Activated CD4-positive, alpha-beta T cell treated with anti-CD3 and anti-CD28 coated beads, Interleukin-2, amount 50 U/mL, for 24 hours (primary cell): ENCODE measurements around the gene PLPPR1.
"Not testable (repeated sequence)": the region's sequence is repeated elsewhere in the genome, so short reads cannot be mapped to it uniquely, and the experiment has no call there.

Experiments used
- DNase-seq, 2 donors: peaks; one replicate each; pipeline ENCODE4 v3.0.0-alpha.2; 2020; ENCODE audit warnings: low read depth in 1 of 2, low spot score in 1 of 2

The PLPPR1 gene

GRCh38 chr9:101121836-101122399, 93.4 kb downstream of the PLPPR1 start:
- DNase-seq, result no peak

DNA sequence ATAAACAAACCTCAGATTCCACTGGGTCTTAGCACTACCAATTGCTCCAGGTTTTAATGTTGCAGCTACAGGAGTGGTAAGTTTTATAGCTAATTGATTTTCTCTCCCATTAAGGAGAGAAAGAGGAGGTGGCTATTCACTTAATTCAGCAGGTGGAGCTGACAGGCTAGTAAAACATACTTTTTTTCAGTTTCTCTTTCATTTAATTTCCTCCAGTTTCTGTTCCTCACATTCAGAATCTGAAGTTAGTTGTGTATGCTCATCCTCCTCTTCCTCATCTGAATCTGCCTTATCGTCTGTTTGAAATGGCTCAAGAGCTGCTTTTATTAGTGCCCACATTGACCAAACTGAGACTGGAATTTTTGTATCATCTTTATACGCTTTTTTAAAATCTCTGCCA, 98.0 kb downstream of the PLPPR1 start:
- DNase-seq, result no peak

DNA sequence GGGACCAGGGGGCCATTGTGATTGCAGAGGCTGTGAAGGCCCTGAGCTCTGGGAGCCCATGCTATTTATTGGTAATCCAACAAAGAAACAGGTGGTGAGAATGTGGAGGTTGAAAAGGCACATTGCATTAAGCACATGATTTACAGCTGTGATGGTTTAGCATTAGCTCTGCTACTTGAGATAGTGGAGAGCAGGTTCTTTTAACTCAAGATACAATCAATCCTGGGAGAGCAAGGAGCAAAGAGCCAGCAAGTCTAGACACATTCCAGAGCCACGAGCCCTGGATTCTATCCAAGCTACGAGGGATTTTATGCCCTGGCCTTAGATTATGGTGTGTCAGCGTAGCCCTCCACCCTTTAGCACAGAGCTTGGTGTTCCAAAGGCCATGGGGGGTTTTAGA, 98.8 kb downstream of the PLPPR1 start:
- not testable (repeated sequence) for DNase-seq

- no peak for DNase-seq
Measured at GRCh38 chr9:101128623-101129022, 100.1 kb downstream of the PLPPR1 start.

GRCh38 chr9:101130054-101130453, 101.5 kb downstream of the PLPPR1 start:
- no peak for DNase-seq

- DNase-seq, result no peak
Measured at GRCh38 chr9:101131326-101131725, 102.8 kb downstream of the PLPPR1 start.

DNA sequence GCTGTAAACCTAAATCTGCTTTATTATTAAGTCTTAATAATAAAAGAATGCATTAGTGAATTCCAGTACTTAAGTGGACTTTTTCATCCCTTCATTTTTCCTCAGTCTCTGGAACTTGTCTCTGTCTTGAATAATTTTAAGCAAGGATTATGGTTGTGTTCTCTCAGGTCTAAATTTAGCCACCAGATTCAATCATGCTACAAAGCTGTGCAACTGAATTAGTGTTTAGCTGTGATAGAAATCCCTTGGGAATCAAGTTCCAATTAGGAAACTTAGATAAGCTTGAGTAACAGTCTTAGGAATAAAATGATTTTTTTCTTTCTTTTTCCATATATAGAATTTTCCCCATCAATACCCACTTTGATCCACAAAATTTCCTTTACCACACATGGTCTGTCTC, 104.3 kb downstream of the PLPPR1 start:
- no peak for DNase-seq

DNA sequence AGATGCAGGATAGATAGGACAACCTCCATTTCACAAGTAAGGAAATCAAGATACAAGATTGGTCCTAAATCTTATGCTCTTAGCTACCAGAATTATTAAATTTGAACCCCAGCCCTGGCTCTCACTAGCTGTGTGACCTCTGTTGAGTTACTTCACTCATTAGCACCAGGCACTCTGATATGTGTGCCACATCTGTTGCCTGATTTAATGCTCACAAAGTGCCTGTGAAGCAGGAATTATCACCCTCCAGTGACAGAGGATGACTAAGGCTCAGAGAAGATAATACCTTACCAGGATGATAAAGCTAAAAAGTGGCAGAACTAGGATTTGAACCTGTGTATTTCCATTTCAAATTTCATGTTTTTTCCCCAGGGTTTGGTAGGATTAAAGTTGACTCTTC, 110.0 kb downstream of the PLPPR1 start:
- DNase-seq, result no peak

GRCh38 chr9:101139082-101139481, 110.6 kb downstream of the PLPPR1 start:
- DNase-seq, result no peak

DNA sequence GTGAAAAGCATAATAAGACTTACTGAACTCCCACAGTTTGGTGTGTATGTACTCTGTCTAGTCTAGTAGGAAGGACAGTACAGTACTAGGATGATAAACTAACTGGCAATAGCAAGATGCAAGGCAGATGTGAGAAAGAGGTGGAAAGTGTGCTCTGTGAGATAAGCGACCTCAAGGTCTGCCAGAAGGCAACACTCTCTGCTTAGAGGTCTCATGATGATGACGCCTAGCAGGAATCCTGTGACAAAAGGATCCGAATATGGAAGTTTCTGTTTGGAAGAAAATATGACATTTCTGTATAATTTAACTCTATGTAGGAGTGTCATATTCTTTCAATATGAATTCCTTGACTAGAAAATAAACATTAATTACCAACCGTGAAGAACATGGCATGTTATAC, 112.2 kb downstream of the PLPPR1 start:
- no peak for DNase-seq

- DNase-seq, result no peak
Measured at GRCh38 chr9:101146508-101146907, 118.0 kb downstream of the PLPPR1 start.

- DNase-seq, result no peak
Measured at GRCh38 chr9:101148344-101148743, 119.8 kb downstream of the PLPPR1 start.

DNA sequence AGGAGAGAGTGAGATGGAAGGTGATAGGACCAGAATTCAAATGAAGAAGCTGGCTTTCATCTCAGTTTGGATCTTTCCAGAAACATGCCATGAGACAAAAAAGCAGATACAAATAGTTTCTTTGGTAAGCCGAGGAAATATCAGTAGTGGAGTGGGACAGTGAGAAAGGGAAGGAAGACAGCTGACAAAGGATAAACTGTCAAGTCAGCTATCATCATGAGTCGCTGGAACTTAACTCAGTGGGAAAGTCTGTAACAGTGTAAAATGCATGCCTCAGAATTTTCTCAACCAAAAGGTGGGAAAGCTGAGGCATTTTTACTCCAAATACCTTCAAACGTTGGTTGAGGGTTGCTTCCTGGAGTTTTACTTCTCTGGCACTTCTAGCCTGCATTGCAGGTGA, 129.8 kb downstream of the PLPPR1 start:
- DNase-seq, result no peak

DNA sequence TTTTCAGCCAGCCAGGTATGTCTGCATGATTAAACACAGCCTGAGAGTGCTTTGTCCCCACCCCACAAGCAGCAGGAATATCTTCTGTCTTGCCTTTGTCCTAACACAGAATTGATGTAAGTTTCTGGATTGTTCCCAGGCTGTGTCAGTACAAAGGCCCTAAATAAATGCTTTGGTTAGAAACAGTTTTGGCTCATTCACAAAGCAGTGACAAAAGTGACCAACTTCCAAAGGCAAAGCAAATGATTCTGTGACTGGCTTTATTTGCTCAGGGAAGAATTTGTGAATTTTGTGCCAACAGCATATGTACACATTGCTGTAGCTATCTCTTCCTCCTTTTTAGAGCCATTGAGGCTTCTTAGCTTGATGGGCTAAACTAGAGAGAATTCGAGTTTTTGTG, 133.7 kb downstream of the PLPPR1 start:
- no peak for DNase-seq

GRCh38 chr9:101165131-101165530, 136.6 kb downstream of the PLPPR1 start:
- DNase-seq, result no peak

- DNase-seq, result no peak
Measured at GRCh38 chr9:101167490-101168134, 139.1 kb downstream of the PLPPR1 start.

- no peak for DNase-seq
Measured at GRCh38 chr9:101172616-101173015, 144.1 kb downstream of the PLPPR1 start.

GRCh38 chr9:101173907-101174306, 145.4 kb downstream of the PLPPR1 start:
- no peak for DNase-seq

DNA sequence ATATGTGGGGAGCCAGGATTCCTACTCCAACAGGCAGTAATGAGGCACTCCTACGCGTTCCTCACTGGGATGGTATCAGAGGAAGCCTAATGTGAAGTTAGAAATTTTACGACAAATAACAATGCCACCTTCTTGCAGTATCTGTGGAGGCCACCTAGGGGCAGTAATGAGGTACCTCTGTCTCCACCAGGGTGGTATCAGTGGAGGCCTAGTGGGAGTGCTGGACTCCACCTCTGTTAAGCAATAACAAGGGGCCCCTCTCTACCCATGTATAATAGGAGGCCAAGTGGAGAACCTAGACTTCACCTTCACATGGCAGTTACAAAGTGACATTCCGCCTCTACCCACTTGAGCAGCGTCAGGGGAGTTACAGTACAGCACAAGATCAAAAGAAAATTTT, 147.9 kb downstream of the PLPPR1 start:
- no peak for DNase-seq

DNA sequence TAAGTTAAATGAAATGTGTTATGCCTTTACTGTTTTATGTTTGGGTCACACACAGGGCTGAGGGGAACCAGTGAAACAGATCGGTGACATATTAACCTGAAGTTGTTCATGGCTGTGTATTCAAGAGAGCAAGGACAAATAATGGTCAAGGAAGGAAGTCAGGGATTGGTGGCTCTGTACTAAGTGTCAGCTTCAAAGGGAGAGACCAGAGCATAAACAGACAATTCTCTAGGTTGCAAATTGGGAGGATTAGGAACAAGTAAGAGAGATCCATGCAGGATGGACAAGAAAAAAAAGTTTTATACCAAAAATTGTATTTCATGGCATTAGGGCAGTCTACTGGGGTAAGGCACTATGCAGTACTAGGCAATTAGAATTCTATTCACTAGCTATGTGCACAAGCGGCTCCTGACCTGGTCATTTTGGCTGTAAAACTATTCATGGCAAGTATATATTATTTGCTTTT, 156.3 kb downstream of the PLPPR1 start:
- DNase-seq, result no peak

DNA sequence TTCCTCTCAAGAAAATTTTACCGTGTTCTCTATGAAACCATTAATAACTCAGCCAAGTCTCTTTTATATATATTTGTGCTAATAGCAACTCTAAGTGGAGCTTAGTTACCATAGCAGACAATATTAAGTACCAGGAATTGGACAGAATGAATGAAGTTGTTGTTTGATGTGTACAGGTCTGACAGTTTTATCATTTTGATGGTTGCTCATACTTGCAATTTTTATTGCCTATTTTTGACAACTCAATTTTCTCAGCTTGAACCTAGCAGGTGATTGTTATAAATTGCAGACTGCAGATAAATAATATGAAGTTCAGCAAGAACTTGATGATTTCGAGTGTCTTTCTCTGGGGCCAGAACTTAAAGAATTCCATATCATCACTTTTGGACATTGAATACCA, 163.2 kb downstream of the PLPPR1 start:
- DNase-seq, result no peak

GRCh38 chr9:101197026-101197425, 168.5 kb downstream of the PLPPR1 start:
- DNase-seq, result no peak

DNA sequence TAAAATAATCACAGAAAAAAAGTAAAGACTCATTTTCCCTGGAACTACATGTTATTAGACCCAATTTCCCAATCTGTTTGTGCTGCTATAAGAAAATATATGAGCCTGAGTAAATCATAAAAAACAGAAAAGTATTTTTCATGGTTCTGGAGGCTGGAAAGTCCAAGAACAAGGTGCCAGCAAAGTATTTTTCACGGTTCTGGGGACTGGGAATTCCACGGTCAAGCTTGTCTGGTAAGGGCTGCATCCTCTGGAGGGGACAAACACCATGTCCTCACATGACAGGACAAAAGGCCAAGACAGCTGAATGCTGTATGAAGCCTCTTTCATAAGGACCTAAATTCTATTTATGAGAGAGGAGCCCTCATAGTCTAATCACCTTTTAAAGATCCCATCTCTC, 172.3 kb downstream of the PLPPR1 start:
- no peak for DNase-seq
